HL-60 (cell line): ENCODE measurements around the gene GRID2.

Experiments used
- CTCF ChIP-seq: IDR thresholded peaks from one replicate; pipeline ENCODE4 v1.5.1; 2011; ENCODE audit warnings: low read length, control low read depth, inconsistent platforms; ENCODE audit not compliant: insufficient read depth
- GABPA ChIP-seq: IDR thresholded peaks from 2 replicates; pipeline ENCODE4 v1.6.1; 2012; ENCODE audit warnings: low read depth
- POLR2AphosphoS5 ChIP-seq: IDR thresholded peaks from 2 replicates; pipeline ENCODE4 v1.6.1; 2012; ENCODE audit warnings: low read depth
- TF ChIP-seq, protein P1 (sequence below): IDR thresholded peaks from 2 replicates; pipeline ENCODE4 v1.6.1; 2012; ENCODE audit warnings: low read depth; ENCODE audit not compliant: insufficient replicate concordance

DNA sequence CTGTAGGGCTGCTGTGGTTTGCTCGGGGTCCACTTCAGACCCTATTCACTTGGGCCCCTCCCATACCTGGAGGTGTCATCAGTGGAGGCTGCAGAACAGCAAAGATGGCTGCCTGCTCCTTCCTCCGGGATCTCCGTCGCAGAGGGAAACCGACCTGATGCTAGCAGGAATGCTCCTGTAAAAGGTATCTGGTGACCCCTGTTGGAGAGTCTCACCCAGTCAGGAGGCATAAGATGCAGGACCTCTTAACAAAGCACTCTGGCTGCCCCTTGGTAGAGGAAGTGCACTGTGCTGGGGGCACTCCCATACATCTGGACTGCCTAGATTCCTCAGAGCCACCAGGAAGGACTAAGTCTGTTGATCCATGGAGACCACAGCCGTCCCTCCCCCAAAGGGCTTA is 296.9 kb downstream of the GRID2 start:
- TF ChIP-seq CTCF (no peak), POLR2AphosphoS5 (no peak), GABPA (no peak)
- TF ChIP-seq, protein P1, sequence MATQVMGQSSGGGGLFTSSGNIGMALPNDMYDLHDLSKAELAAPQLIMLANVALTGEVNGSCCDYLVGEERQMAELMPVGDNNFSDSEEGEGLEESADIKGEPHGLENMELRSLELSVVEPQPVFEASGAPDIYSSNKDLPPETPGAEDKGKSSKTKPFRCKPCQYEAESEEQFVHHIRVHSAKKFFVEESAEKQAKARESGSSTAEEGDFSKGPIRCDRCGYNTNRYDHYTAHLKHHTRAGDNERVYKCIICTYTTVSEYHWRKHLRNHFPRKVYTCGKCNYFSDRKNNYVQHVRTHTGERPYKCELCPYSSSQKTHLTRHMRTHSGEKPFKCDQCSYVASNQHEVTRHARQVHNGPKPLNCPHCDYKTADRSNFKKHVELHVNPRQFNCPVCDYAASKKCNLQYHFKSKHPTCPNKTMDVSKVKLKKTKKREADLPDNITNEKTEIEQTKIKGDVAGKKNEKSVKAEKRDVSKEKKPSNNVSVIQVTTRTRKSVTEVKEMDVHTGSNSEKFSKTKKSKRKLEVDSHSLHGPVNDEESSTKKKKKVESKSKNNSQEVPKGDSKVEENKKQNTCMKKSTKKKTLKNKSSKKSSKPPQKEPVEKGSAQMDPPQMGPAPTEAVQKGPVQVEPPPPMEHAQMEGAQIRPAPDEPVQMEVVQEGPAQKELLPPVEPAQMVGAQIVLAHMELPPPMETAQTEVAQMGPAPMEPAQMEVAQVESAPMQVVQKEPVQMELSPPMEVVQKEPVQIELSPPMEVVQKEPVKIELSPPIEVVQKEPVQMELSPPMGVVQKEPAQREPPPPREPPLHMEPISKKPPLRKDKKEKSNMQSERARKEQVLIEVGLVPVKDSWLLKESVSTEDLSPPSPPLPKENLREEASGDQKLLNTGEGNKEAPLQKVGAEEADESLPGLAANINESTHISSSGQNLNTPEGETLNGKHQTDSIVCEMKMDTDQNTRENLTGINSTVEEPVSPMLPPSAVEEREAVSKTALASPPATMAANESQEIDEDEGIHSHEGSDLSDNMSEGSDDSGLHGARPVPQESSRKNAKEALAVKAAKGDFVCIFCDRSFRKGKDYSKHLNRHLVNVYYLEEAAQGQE: no peak
